HG02973 (cell line): ENCODE data around the gene SPECC1L.

Experiments used
- ATAC-seq: cut with Tn5 transposase; IDR thresholded peaks from one replicate; pipeline ENCODE4 v1.9.1; 2021; ENCODE audit warnings: moderate library complexity; ENCODE audit not compliant: unreplicated experiment

SPECC1L gene

GRCh38 chr22:24358105-24358836 is 87.6 kb downstream of the SPECC1L start:
- no peak for ATAC-seq

DNA sequence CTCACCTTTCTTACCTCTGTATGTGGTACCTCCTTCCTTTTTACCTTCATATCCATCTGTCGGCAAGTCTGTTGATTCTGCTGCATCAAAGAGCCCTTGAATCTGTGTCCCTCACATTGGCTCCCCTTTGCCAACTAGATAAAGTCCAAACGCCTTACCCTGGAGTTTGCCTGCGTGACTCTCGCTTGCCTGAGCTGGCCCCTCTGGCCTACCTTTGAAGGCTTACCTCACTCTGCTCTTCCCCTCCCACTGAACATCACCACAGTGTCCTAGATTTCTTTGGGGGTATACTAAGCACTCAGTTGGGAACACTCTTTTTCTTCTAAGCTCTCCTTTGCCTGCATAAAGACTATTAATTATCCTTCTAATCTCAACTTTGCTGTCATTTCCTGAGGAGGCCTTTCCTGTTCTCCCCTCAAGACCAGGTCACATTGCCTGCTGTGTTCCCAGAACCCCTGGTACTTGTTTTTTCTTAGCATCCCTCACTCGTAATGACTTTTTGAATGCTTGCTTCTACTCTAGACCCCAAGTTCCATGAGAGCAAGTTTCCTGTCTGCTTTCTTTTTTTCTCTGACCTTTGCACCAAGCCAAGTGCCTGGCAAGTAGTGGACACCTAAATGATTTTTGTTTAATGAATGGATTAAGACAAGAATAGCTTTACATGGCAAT is 89.0 kb downstream of the SPECC1L start:
- ATAC-seq, result no peak

- no peak for ATAC-seq
These were observed 91.5 kb downstream of the SPECC1L start for GRCh38 chr22:24361976-24362646.

DNA sequence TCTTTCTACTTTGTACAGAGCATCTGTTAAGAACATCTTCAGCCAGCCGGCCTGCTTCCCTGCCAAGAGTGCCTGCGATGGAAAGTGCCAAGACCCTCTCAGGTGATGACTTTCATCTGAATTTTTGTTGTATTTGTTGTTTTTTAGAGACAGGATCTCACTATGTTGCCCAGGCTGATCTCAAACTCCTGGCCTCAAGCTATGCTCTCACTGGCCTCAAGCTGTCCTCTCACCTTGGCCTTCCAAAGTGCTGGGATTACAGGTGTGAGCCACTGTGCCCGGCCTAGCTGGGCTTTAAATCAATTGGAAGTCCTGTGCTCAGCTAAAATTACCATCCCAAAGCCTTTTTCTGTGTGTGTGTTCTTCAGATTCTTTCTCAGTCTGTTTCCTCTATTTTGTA is 92.6 kb downstream of the SPECC1L start:
- no peak for ATAC-seq

DNA sequence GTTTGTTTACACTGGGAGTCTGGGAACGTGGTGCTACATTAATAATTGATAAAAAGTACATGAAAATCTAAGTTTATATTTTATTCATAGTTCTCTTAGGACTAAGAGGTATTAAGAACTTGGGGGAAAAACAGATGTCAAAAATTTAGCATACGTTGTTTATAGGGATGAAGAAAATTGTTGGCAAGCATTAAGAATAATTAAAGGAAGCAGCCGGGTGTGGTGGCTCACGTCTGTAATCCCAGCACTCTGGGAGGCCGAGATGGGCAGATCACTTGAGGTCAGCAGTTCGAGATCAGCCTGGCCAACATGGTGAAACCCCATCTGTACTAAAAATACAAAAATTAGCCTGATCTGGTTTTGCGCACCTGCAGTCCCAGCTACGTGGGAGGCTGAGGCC is 96.1 kb downstream of the SPECC1L start:
- ATAC-seq, result no peak

DNA sequence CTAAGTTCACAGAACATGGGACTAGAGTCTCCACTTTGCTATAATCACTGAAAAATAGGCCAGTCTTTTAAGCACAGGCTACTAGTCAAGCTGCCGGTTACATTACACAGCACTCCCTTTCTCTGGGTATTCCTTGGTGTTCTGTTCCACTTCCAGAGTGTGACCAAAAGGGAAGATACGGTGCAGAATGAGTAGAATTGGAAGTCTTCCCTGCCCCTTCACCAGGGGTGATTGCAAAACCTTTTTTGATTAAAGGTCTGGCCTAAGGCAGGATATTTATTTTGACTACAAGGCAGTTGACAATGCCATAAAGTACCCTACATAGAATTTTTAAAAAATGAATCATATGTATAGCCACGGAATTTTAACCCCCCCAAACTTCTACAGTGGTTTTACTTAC is 97.2 kb downstream of the SPECC1L start:
- no peak for ATAC-seq

DNA sequence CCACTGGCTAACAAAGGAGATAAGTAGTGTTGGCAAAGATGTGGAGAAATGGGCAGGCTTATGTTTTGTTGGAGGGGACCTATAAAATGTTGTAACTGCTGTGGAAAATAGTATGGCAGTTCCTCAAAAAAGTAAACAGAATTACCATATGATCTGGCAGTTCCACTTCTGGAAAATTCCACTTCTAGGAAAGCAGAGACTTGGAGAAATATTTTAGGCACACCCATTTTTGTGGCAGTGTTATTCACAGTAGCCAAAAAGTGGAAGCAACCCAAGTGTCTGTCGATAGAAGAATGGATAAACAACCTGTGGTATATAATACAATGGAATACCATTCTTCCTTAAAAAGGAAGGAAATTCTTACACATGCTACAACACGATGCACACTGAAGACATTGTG is 99.8 kb downstream of the SPECC1L start:
- ATAC-seq, result no peak

DNA sequence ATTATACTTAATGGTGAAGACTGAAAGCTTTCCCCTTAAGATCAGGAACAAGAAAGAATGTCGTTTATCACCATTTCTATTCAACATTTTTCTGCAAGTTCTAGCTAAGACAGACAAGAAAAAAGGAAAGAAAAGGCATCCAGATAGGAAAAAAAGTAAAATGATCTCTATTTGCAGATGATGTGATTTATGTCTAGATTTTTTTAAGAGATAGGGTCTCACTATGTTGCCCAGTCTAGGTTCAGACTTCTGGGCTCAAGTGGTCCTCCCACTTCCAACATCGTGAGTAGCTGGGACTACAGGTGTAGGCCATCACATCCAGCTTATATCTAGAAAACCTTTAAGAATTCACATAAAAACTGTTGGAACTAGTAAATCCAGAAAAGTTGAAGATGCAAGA is 105.4 kb downstream of the SPECC1L start:
- ATAC-seq, result no peak

DNA sequence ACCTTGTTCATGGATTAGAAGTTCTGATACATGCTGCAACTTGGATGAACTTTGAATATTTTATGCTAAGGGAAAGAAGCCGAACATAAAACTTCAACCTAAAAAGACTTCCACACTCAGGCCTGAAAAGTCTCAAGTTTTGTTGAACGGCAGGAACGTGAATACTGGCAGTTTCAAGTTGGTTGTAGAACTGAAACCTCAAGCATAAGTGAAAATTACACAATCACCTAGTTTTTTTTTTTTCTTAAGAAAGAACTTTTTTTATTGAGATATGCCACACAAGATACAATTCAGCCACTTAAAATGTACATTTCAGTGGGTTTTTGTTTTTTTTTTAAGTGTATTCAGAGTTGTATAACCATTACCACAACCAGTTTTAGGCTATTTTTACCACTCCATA is 106.0 kb downstream of the SPECC1L start:
- no peak for ATAC-seq

- ATAC-seq, result no peak
These were observed 108.9 kb downstream of the SPECC1L start for GRCh38 chr22:24379536-24379935.

GRCh38 chr22:24380220-24380904 is 109.7 kb downstream of the SPECC1L start:
- ATAC-seq, result no peak

DNA sequence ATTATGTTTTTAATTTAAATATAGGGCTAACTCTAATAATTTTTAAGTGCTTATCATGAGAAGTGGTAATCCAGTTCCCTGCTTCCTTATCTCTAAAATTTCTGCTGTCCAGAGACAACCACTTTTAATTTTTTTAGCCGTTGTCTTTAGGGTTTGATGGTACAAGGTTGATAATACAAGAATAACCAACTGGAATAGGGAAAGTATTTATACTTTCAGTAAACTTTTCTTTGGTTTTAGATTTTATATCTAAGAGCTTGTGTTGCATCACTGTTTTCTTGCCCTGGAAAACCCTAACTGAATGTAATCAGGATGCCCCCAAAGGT is 110.2 kb downstream of the SPECC1L start:
- no peak for ATAC-seq

GRCh38 chr22:24383061-24383460 is 112.4 kb downstream of the SPECC1L start:
- no peak for ATAC-seq

GRCh38 chr22:24384131-24384530 is 113.5 kb downstream of the SPECC1L start:
- ATAC-seq, result no peak

GRCh38 chr22:24386937-24387471 is 116.4 kb downstream of the SPECC1L start:
- no peak for ATAC-seq

GRCh38 chr22:24389680-24390079 is 119.0 kb downstream of the SPECC1L start:
- ATAC-seq, result no peak

DNA sequence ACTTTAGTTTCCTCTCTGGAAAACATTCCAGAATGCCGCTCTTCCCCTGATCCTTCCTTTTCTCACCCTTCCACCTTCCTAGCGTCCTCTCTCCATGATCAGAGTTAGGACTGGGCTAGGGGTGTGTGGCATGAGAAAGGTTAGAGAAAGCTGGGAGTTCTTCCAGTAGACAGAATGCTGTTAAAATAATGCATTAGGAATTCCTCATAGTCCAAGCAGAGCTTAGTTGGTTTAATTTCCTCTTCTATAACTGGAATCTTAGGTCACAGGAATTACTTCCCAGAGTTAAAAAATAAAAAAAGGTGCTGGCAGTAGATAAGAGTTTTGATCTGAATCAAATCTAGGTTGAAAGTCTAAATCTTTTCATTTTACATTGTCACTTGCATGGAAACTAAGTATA is 119.5 kb downstream of the SPECC1L start:
- no peak for ATAC-seq

DNA sequence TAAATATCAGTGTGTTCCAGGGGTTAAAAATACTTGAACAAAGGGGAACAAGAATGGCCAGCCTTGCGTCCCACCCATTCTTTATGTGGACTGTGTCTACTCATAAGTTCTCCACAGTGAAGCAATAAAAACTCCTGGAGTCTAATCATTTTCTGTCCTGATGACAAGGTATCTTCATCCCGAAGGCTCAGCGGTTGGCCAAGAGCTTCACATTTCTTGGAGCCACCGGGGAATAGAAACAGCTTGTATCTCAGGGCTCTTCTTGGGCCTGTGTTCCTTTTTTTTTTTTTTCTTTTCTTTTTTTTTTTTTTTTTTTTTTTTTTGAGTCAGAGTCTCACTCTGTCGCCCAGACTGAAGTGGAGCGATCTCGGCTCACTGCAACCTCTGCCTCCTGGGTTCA is 119.9 kb downstream of the SPECC1L start:
- ATAC-seq, result no peak

- ATAC-seq, result no peak
These were observed 121.2 kb downstream of the SPECC1L start for GRCh38 chr22:24391836-24392217.

DNA sequence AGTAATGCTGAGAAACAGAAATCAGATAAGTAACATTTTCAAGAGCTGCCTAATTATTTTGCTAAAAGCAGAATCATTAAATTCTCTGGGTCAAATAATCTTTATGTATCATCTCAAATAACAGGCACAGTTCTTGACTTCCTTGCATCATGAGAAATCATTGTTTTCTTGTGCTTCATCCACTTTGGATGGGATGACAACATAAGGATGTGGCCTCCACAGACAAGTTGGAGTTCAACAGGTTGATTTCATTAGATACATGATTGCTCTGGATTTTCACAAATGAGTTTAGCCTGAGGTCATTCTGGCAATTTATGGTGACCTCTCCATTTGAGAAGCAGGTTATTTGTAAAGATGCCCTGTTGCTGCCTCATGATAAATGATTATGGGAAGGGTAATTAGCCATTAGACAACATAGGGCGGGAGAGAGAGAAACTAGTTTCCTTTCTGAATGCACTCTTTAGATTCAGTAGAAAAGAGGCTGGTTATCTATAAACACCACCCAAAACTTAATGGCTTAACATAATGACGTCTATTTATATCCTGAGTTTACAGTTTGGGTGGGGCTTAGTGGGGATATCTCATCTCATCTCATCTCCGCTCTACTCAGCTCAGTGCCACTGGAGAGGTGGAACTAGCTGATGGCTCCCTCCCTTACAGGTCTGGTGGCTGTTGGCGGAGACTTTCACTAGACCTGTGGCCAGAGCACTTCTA is 121.7 kb downstream of the SPECC1L start:
- no peak for ATAC-seq

DNA sequence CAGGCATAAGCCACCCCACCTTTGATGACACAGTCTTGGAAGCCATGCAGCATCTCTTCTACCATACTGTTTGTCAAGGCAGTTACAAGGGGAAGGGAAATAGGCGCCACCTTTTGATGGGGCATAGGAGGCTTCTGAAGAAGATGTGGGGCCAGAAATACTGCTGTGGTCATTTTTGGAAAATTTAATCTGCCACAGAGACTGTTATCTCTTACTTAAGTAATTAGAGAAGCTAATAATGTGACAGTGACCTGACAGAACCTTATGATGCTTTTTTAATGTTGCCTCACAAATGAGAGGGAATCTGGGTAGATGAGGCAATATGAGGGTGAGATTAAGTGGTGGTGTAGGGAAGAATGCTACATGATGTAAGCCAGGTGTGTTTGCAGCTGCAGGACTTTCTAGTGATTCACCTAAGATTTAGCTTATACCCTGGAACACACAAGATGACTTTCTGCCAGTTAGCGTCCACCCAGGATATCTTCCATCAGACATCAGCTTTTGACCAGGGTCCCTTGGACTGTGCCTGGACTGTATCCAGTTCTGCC is 122.5 kb downstream of the SPECC1L start:
- ATAC-seq, result no peak
